HFF-Myc (cell line): ENCODE measurements around the gene TIMM10.

Source experiments
- DNase-seq: peaks from one replicate; pipeline ENCODE4 v3.0.0-alpha.2; 2011; ENCODE audit warnings: low read depth; ENCODE audit errors: extremely low read depth
- H3K4me3 ChIP-seq: replicated peaks from 2 replicates; pipeline ENCODE4 v1.5.1; 2011; ENCODE audit warnings: low read depth, mild to moderate bottlenecking, control low read depth, low read length
- TF ChIP-seq, protein P1 (sequence below): IDR thresholded peaks from 2 replicates; pipeline ENCODE4 v1.5.1; 2012; ENCODE audit warnings: mild to moderate bottlenecking, low read depth, low read length, control low read depth; ENCODE audit errors: missing control alignments

The TIMM10 gene

DNA sequence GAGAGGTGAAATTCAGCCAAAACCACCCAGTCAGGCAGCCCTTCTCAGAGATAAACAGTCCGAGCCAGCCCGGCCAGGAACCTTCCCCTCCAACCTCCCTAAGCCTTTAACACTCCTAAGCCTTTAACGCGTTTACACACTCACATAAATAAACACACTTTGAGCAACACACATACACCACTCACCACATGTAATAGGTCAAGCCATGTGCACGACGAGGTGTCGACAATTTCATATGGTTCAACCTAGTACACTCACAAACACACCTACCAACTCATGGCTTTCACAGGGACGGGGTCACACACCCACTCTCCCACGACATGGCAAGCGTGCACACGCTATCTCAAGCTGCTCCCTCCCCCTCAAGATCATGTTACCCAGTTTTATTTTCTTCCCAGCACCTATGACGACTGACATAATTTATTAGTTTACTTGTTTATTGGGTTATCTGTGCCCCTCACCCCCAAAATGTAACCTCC is 30.5 kb downstream of the TIMM10 start:
- TF ChIP-seq, protein P1, sequence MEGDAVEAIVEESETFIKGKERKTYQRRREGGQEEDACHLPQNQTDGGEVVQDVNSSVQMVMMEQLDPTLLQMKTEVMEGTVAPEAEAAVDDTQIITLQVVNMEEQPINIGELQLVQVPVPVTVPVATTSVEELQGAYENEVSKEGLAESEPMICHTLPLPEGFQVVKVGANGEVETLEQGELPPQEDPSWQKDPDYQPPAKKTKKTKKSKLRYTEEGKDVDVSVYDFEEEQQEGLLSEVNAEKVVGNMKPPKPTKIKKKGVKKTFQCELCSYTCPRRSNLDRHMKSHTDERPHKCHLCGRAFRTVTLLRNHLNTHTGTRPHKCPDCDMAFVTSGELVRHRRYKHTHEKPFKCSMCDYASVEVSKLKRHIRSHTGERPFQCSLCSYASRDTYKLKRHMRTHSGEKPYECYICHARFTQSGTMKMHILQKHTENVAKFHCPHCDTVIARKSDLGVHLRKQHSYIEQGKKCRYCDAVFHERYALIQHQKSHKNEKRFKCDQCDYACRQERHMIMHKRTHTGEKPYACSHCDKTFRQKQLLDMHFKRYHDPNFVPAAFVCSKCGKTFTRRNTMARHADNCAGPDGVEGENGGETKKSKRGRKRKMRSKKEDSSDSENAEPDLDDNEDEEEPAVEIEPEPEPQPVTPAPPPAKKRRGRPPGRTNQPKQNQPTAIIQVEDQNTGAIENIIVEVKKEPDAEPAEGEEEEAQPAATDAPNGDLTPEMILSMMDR, result no peak
- no peak for DNase-seq
- no peak overlapping the region for H3K4me3 ChIP-seq

DNA sequence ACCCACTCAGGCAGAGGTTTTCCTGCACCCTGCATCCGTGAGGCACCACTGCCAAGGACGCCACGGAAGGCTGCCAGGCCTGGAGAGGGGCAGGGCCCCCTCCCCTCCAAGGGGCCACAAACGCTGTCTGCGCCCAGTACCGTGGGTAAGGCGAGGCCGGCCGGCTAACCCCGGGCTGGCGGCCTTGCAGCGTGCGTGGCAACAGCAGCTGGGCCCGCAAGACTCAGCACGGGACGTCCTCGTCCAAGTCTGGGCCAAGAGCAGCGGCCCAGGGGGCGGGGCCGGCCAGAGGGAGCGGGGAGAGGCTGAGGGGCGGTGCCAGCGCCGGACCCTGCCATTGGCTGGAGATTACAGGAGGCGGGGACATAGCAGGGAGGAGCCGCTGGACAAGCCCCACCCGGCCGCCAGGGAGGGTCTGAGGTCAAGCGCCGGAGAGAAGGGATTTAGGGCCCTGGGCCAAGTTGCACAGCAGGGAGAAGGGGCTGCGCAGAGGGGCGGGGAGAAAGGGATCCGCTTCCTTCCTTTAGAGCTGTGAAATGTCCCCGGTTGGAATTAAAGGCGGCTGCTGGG is 31.1 kb downstream of the TIMM10 start:
- TF ChIP-seq, protein P1, result no peak
- DNase-seq, result peak; percentile 51
- H3K4me3 ChIP-seq, result no peak overlapping the region

DNA sequence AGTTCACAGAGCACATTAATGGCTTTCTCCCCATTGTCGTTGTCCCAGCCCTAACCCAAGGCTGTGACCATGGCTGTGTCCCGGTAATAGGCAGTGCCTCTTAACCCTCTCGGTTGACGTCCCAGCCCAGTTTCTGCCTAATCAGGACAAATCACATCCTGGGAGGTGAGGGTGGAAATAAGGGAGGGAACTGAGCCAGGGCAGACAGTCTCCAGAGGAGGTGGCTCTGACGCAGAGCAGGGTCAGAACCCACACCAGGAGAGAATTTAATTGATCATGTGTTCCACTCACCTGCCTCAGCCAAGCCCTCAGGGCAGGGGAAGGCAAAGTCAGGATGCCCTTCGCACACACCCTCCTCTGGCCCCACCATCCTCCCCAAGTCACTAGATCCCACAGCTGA is 32.0 kb downstream of the TIMM10 start:
- DNase-seq, result no peak
- no peak overlapping the region for H3K4me3 ChIP-seq
- TF ChIP-seq, protein P1, result no peak

DNA sequence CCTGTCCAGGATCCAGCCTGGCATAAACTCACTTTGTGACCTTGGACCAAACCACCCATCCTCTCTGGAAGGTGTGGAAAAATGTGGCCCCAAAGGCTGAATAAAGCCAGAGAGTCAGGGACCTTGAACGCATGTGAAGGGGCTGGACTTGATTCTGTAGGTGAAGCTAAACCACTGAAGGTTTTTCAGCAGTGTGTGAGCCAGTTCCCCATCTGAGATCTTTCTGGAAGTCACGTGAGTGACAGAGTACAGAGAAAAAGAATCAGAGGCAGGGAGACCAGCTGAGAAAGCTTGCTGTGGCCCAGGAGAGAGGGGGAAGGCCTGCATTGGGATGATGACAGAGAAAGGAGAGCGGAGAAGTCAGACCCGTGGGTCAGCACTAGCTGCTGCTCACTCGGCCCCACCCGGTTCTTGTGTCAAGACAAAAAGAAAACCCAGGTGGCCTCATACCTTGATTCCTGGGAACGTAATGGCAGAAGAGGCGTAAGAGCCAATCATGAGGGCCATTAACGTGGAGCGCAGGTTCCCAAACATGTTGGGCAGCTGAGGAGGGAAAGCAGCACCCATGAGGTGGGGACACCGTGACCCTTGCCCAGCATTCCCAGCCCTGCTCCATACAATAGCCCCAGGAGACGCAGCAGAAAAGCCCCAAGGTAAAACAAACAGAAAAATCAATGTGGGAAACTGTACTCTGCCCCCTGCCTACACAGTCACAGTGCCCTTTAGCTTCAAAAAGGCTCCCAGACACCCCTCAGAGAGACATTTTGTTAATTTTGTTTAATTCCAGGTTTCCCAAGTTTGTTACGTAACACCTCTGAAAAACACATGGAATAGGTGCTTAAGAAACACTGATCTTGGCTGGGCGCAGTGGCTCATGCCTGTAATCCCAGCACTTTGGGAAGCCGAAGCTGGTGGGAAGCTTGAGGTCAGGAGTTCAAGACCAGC is 33.0 kb downstream of the TIMM10 start:
- no peak overlapping the region for H3K4me3 ChIP-seq
- TF ChIP-seq, protein P1, result no peak
- no peak for DNase-seq

DNA sequence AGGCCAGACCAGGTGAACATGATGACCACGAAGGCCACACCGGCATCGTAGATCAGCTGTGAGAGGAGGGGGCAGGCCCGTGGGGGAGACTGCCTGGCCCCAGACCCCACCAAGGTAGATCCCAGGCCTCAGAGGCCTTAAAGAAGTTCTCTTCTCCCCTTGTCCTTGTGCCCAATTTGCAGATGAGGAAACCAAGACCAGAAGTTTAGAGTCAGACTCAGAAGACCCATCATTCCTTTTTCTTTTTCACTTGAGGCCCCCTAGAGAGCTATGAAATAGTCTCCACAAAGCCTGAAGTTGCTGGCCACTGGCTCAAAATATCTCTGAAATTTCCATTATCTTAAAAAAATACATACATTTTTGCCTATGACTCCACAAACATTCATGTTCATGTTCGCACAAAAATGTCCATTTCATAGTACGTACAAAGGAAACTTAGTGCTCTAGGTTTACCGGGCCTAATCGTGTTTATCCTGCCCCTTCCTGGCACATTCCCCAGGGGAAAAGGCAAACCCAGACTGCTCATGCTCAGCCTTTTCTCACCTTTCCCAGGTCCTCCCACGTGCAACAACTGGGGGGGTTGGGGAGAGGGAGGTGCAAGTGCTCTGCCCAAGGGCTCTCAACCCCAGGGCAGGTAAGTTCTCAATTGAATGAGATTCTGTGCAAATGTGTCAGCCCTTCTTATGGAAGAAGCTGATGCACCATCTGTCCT is 34.3 kb downstream of the TIMM10 start:
- no peak for DNase-seq
- TF ChIP-seq, protein P1, result no peak
- H3K4me3 ChIP-seq, result no peak overlapping the region

DNA sequence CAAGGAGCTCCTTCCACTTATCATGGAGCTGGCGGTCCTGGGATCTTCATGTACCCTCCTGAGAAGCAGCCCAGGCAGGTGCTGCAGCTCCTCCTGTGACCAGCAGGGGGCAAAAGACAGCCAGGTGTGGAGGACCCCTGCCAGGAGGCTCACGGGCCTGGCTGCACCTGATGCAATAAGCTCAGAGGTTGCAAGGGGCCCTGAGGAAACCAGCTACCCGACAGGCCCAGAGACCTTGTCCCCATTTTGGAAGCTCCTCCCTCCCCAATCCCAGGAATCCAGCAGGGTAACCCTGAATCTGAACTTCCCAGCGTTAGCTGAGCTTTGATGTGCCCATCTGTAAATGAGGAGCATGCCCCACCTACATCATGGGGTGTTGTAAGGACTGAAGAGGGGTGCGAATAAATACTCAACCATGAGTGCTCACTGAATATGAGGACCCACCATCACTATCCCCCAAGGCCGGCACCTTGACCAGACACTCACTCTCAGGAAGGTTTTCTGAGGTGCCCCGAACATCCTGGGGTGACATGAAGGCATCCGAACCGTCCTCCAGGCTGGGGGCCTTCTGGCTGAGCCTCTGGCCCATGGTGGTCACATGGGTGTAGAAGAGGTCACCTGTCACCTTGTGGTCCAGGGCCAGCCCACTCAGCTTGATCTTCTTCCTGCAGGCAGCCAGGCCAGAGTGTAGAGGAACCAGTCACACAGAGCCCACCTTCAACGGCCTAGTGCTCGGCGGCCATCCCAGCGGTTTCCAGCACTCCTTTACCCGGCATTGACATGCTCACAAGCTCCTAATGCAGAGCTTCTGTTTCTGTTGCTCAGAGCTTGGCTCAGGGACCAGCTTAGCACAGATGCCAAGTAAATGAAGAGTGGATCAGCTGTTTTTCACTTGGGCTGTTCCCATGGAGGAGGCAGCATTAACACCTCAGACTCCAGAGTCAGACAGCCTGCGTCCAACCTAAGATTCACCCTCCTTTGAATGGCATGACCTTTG is 36.7 kb downstream of the TIMM10 start:
- DNase-seq, result no peak
- no peak overlapping the region for H3K4me3 ChIP-seq
- TF ChIP-seq, protein P1, result peak; percentile 92
